Left kidney (tissue), 8 donors: Measurements from ENCODE around the gene VIPR1. TPM values are rescaled to one million over a fixed set of nuclear protein-coding genes. Genes with fewer than 3 reads are reported as not detected.

Experiments used
- DNase-seq: peaks from one replicate; pipeline ENCODE4 v3.0.0-alpha.2; 2013
- long read RNA-seq, 8 donors: transcript quantifications; one replicate each; lab custom pipeline, GENCODE V29; 2026
- polyA plus RNA-seq: library from polyadenylated mRNA; unstranded; fragments of 120-200 nt; gene quantifications from one replicate; pipeline ENCODE4 v1.2.1, GENCODE V29; 2013; ENCODE audit not compliant: insufficient read length

Gene VIPR1
- 1.9 TPM for polyA plus RNA-seq
- long read RNA-seq, donor 1, result 0 reads
- long read RNA-seq, donor 2, result 0 reads
- long read RNA-seq, donor 3, result 0 reads
- long read RNA-seq, donor 4, result 0 reads
- long read RNA-seq, donor 5, result 0 reads
- long read RNA-seq, donor 6, result 0 reads
- long read RNA-seq, donor 7, result 0 reads
- long read RNA-seq, donor 8, result 0 reads

GRCh38 chr3:42502429-42503250 lies at the start of gene VIPR1:
Gene VIPR1 (plus strand): TSS chr3:42502643. CDS start chr3:42502736, 93 bp downstream.
- DNase-seq, result peak; percentile 69

GRCh38 chr3:42456211-42456610 lies 46.2 kb upstream of the VIPR1 start:
- no peak for DNase-seq

- no peak for DNase-seq
These were observed 43.3 kb upstream of the VIPR1 start for GRCh38 chr3:42459151-42459550.

- no peak for DNase-seq
These were observed 40.7 kb upstream of the VIPR1 start for GRCh38 chr3:42461762-42462161.

GRCh38 chr3:42463093-42463492 lies 39.4 kb upstream of the VIPR1 start:
- no peak for DNase-seq

GRCh38 chr3:42468111-42468510 lies 34.3 kb upstream of the VIPR1 start:
- no peak for DNase-seq

- no peak for DNase-seq
These were observed 29.9 kb upstream of the VIPR1 start for GRCh38 chr3:42472555-42472954.

GRCh38 chr3:42473083-42473932 lies 29.1 kb upstream of the VIPR1 start:
- DNase-seq, result no peak

- peak; percentile 21 for DNase-seq
These were observed 26.0 kb upstream of the VIPR1 start for GRCh38 chr3:42476225-42477125.

GRCh38 chr3:42477696-42478095 lies 24.7 kb upstream of the VIPR1 start:
- no peak for DNase-seq

- no peak for DNase-seq
These were observed 23.6 kb upstream of the VIPR1 start for GRCh38 chr3:42478830-42479229.

GRCh38 chr3:42486814-42487565 lies 15.5 kb upstream of the VIPR1 start:
- no peak for DNase-seq

- DNase-seq, result no peak
These were observed 13.8 kb upstream of the VIPR1 start for GRCh38 chr3:42488687-42489086.

GRCh38 chr3:42489116-42489936 lies 13.1 kb upstream of the VIPR1 start:
- DNase-seq, result no peak

GRCh38 chr3:42489937-42490227 lies 12.6 kb upstream of the VIPR1 start:
- no peak for DNase-seq

GRCh38 chr3:42490243-42490642 lies 12.2 kb upstream of the VIPR1 start:
- DNase-seq, result no peak

GRCh38 chr3:42491881-42492507 lies 10.4 kb upstream of the VIPR1 start:
- no peak for DNase-seq

GRCh38 chr3:42492508-42493080 lies 9.8 kb upstream of the VIPR1 start:
- no peak for DNase-seq

- no peak for DNase-seq
These were observed 9.2 kb upstream of the VIPR1 start for GRCh38 chr3:42493126-42493797.
